Chondrocyte (in vitro differentiated cells): ENCODE results near the gene FEZ2. TPM values are rescaled to one million over a fixed set of nuclear protein-coding genes. Genes with fewer than 3 reads are reported as not detected.

Source experiments
- DNase-seq: peaks from one replicate; pipeline ENCODE4 v3.0.0; 2021; ENCODE audit warnings: mixed read lengths, low spot score
- H3K27ac Mint-ChIP-seq: one replicate; pipeline ENCODE4 v1.8.0; 2021; ENCODE audit warnings: mild to moderate bottlenecking, moderate library complexity, mixed read lengths; ENCODE audit not compliant: unreplicated experiment
- H3K27me3 Mint-ChIP-seq: 2 replicates; pipeline ENCODE4 v1.8.0; 2021; ENCODE audit warnings: low read depth, mixed read lengths
- H3K36me3 Mint-ChIP-seq: 2 replicates; pipeline ENCODE4 v1.8.0; 2021; ENCODE audit warnings: low read depth, mixed read lengths
- H3K4me1 Mint-ChIP-seq: 2 replicates; pipeline ENCODE4 v1.8.0; 2021; ENCODE audit warnings: low read depth, mild to moderate bottlenecking, mixed read lengths
- H3K4me3 Mint-ChIP-seq: one replicate; pipeline ENCODE4 v1.8.0; 2021; ENCODE audit warnings: mild to moderate bottlenecking, moderate library complexity, mixed read lengths; ENCODE audit not compliant: unreplicated experiment
- H3K9me3 Mint-ChIP-seq: 2 replicates; pipeline ENCODE4 v1.8.0; 2021; ENCODE audit warnings: low read depth, mixed read lengths
- CTCF ChIP-seq: fragments of 200-600 bp; sonication (generic); IDR thresholded peaks from 2 replicates; pipeline ENCODE4 v1.5.0; 2021; ENCODE audit warnings: antibody characterized with exemption, mild to moderate bottlenecking, moderate library complexity
- total RNA-seq: library from RNA; stranded (reverse); gene quantifications from 3 replicates; pipeline ENCODE4 v1.2.1, GENCODE V29; 2021

FEZ2 gene
- total RNA-seq, 1 donor from 2014 or later: 46.8 TPM

- no peak overlapping the region for H3K4me3 Mint-ChIP-seq
- H3K9me3 Mint-ChIP-seq: no peaks in the 10 kb centered on the region
These were observed 15.8 kb upstream of the FEZ2 start for GRCh38 chr2:36613801-36614200.

DNA sequence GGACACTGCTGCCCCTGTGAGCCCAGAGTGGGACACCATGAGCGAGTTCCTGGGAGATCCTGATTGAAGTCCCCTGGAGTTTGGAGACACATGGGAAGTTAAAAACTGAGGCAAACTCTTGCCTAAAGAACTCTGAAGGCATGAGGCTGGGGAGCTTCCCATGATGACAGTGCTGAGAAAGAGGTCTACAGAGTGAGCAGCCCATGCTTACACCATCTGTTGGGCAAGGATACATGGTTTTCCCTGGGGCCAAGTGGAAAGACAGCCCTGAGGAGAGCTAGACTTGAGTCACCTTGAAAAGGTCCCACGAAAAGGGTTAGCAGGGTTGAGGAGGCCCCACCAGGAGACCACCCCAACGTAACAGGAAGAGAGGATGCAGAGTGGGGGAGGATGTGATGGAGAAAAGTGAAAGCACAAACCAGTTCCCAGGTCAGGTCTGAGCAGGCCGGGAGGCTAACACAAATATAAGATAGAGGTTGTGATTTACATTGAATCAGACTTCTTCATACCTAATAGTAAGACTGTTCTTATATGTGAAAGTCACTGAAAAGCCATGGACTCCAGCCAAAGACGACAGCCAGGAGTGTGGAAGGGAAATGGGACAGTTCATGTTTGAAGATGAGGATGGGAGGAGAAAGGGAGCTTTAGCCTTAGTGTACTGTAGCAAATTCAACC, 13.5 kb upstream of the FEZ2 start:
- DNase-seq: no peak
- peaks cover 24% of the 10 kb centered on the region for H3K4me1 Mint-ChIP-seq
- H3K4me3 Mint-ChIP-seq: no peak overlapping the region
- H3K9me3 Mint-ChIP-seq: no peaks in the 10 kb centered on the region
- no peaks in the 10 kb centered on the region for H3K27me3 Mint-ChIP-seq
- no peaks in the 10 kb centered on the region for H3K36me3 Mint-ChIP-seq
- H3K27ac Mint-ChIP-seq: no peak overlapping the region
- TF ChIP-seq CTCF: no peak

More at GRCh38 chr2:36613801-36614200, 15.8 kb upstream of the FEZ2 start:
- Mint-ChIP-seq H3K36me3 (no peaks in the 10 kb centered on the region), H3K27me3 (no peaks in the 10 kb centered on the region), H3K27ac (no peak overlapping the region), H3K4me1 (peaks cover 24% of the 10 kb centered on the region)
- DNase-seq: no peak
- no peak for TF ChIP-seq CTCF

- no peak overlapping the region for H3K27ac Mint-ChIP-seq
- peaks cover 16% of the 10 kb centered on the region for H3K4me1 Mint-ChIP-seq
- no peak for DNase-seq
- H3K27me3 Mint-ChIP-seq: no peaks in the 10 kb centered on the region
- no peaks in the 10 kb centered on the region for H3K9me3 Mint-ChIP-seq
- no peak overlapping the region for H3K4me3 Mint-ChIP-seq
- no peaks in the 10 kb centered on the region for H3K36me3 Mint-ChIP-seq
- no peak for TF ChIP-seq CTCF
These were observed 11.5 kb upstream of the FEZ2 start for GRCh38 chr2:36609507-36609906.

GRCh38 chr2:36607947-36608346, 10.0 kb upstream of the FEZ2 start:
- TF ChIP-seq CTCF: no peak
- Mint-ChIP-seq H3K36me3 (no peaks in the 10 kb centered on the region), H3K9me3 (no peaks in the 10 kb centered on the region), H3K4me3 (no peak overlapping the region), H3K27me3 (no peaks in the 10 kb centered on the region), H3K27ac (no peak overlapping the region), H3K4me1 (peaks cover 9% of the 10 kb centered on the region)
- no peak for DNase-seq

GRCh38 chr2:36606925-36607324, 9.0 kb upstream of the FEZ2 start:
- Mint-ChIP-seq H3K9me3 (no peaks in the 10 kb centered on the region), H3K4me1 (peaks cover 7% of the 10 kb centered on the region), H3K27ac (no peak overlapping the region), H3K4me3 (no peak overlapping the region), H3K36me3 (no peaks in the 10 kb centered on the region), H3K27me3 (no peaks in the 10 kb centered on the region)
- TF ChIP-seq CTCF: no peak
- no peak for DNase-seq
